ENCODE results near the gene GATC.
"Not testable (repeated sequence)": the region's sequence is repeated elsewhere in the genome, so short reads cannot be mapped to it uniquely, and the experiment has no call there.

Gene GATC

DNA sequence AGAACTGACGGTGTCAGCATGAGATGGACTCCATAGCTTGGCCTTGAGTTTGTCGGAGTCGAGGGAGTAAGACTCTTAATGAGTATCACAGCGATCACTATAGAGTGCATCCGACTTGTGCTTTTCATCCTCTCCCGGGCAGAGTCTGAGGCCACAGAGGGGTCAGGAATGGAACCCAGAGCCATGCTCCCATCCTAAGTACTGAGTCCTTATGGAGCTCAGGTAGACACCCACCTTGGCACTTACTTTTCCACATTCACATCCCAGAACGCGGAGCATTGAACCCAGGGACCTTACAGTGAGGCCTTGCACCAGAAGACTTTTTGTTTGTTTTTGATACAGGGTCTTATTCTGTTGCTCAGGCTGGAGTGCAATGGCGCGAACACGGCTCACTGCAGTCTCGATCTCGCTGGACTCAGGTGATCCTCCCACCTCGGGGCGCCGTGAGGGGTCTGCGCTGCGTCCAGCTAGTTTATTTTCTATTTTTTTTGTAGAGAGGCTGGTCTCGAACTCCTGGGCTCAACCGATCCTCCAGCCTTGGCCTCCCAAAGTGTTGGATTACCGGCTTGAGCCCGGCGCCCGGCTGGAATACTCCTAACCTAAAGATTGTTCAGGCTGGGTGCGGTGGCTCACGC lies 24.0 kb downstream of the GATC start:
- no peak for DNase-seq (ENCODE audit: low read depth)

DNA sequence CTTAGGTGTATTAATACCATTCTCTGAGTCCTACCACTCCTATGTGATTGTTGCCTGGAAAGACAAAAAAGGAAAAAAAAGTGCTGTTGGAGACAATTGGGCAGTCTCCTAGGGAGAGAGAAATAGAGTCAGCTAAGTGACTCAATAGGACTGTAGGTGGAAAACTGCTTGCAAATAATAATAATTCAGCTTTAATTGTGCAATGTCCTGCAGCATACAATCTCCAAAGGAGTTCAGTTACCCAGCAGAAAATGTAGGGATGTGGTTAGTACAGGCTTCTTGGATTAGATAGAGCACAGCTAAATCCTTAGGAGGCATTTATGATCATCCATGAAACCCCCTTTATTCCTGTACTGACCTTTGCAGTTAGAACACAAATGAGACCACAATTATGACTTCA lies 26.3 kb downstream of the GATC start:
- DNase-seq (ENCODE audit: low read depth), result no peak

DNA sequence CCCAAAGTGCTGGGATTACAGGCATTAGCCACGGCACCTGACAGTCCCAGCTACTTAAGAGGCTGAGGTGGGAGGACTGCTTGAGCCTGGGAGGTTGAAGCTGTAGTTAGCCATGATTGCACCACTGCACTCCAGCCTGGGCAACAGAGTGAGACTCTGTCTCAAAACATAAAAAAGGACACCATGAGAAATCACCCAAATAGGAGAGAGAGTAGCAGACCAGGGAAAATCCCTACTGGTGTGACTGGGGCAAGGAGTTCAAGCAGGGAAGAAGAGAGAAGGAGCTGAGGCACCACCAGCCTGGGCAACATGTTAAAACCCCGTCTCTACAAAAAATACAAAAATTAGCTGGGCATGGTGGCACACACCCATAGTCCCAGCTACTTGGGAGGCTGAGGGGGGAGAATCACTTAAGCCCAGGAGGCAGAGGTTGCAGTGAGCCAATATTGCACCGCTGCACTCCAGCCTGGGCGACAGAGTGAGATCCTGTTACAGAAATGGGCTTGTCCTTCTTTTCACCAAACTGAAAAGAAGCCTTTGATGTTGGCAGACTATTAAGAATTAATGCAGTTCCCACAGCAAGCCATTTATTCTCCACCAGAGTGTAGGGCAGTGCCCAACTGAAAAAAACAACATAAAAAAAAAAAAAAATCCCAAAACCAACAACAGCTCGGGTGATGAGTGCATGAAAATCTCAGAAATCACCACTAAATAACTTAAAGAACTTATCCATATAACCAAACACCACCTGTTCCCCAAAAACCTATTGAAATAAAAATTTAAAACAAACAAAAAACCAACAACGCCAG lies 27.8 kb downstream of the GATC start:
- DNase-seq (ENCODE audit: low read depth), result no peak

DNA sequence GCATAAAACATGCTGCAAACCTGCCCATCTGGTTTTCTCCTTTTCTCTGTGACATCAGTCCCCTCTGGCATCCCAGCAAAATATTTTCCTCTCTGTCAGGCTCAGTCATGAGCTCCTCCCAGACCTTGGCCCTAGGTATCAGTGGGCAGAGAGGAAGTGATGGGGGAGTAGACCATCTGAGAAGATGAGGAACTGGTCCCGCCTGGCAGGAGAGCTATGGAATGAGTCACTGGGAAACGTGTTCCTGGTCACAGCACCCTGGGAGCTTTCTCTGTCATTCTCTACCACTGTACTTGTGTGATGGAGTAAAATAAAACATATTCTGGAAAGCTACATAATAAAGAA lies 28.3 kb downstream of the GATC start:
- DNase-seq (ENCODE audit: low read depth), result no peak

DNA sequence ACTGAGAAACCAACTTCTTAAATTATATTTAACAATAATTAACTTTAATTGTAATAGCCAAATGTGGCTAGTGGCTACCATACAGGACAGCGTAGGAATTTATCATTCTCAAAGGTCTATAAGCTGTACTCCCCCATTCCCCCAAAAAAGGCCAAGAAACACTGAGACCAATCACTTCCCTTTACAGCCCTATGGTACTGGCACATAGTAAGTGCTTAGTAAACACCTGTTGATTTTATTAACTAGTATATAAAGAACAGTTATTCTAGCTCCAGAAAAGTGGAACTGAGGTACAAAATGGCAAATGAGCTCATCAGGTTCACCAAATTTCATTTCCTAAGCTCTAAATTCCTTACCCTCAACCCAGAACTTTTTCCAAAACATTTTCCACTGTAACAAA lies 29.4 kb downstream of the GATC start:
- no peak for DNase-seq (ENCODE audit: low read depth)

DNA sequence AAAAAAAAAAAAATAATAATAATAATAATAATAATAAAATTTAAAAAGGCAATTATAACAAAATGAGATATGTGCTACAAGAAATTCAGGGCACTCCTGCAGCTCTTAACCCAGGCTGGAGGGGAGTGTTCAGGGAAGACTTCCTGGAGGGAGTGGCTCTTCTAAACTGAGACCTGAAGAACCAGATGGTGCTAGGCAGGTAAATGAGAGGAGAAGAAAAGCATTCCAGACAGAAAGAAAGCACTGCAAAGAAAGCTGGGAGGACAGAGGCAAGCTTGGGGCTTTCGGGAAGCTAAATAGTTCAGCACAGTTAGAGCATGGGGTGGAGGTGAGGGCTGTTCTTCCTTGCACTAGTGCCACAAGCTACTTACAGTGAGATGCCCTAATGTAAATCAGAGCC lies 33.2 kb downstream of the GATC start:
- DNase-seq (ENCODE audit: low read depth), result no peak

DNA sequence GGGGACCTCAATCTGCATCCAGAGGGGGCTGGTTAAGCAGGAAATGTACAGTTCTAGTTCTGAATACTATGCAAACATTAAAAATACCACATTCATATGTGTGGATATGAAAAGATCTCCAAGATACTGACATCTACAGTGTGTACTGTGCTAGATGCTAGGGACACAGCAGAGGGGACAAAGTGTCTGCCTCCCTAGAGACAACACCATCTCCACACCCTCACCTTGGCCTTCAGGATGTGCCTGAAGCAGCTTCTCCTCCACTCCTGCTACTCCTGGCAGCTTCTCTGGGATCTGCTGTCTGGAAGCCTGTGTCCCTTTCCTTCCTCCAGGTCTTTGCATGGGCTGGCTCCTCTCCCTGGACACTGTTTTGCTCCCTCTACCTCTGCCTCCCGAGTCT lies 34.0 kb downstream of the GATC start:
- DNase-seq (ENCODE audit: low read depth), result no peak

DNA sequence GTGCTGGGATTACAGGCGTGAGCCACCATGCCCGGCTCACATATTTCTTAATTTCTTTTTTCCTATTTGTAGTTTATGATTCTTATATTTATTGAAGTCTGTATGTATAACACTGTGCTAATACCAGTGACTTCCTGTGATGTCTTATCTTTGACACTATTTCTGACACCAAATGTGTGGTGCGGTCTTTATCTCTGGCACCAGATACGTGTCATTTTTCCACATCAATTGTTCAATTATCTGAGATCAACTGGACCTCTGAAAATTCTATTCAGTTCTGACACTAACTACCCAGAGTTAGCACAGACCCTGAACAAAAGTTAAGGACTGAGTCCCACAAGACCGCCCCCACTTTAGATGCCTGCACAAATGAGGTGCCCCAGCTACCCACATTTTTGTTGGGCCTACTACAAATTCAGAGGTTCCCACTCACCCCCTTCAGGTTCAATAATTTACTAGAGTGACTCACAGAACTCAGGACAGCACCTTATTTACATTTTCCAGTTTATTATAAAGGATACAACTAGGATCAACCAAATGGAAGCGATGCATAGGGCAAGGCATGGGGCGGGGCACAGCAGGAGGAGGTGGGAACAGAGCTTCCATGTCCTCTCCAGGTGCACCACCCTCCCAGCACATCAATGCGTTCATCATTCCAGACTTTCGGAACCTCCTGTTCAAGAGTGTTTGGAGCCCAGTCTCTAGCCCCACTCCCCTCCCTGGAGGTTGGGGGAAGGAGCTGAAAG lies 35.0 kb downstream of the GATC start:
- DNase-seq (ENCODE audit: low read depth), result no peak

DNA sequence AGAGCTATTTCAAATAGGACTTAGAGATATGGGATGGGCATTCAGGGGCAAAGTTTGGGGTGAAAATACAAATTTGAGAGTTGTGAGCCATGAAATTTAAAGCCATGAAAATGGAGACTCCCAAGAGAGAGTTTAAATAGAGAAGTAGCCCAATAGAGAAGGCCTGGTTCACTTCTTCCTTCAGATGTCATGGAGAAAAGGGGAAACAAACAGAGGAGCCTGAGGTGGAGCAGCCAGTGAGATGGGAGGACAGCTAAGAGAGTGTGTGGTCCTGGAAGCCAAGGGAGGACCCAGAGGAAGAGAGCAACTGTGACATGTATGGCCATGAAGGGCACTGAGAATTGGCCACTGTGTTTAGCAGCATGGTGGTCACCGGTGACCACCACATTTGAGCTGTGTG lies 37.4 kb downstream of the GATC start:
- no peak for DNase-seq (ENCODE audit: low read depth)

DNA sequence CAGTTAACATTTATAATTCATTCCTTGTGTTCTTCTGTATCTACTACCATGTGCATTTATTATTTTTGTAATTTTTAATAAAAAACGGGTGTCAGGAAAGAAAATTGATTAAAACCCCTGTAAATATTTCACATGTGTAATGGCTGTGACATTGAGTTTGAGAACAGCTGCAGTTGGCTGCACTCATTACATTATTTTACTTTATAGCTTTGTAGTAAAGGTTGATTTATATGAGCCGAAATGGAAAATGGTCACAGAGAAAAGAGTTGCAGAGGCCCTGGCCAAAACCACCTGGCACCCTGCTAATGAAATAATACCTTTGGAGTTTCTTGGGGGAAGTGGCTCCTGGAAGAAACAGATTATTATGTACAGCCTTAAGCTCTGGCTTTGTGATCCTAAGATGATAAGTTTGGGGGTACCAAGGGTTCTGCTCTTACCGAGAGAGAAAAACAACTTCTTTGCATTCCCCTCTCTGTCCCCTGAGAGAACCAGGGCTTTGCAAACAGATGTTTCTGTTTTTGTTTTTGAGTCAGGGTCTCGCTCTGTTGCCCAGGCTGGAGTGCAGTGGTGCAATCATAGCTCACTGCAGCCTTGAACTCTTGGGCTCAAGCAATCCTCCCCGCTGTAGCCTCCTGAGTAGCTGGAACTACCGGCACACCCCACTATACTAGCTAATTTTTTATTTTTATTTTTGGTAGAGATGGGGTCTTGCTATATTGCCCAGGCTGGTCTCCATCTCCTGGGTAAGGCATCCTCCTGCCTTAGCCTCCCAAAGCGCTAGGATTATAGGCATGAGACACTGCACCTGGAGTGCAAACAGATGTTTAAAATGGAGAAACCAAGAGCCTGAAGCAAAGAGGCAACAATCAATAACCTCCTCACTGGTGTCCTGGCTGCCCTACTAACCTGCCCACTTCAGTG lies 40.0 kb downstream of the GATC start:
- no peak for DNase-seq (ENCODE audit: low read depth)

DNA sequence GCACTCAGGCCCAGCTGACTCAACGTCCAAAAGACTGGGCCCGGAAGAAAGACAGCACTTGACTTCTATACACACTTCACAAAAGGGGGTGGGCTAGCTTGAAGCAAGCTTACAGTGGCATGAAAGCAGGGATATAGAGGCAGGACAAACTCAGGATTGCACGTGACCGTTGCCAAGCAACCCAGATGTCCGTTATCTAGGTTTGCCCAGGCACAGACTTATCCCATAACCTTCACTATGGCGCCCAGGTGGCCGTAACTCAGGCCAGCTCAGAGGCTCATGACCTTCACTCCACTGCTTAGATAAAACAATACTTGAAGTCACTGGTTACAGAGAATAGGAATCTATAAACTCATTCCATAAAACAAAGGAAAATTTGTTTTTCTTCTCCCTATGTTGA lies 41.3 kb downstream of the GATC start:
- not testable (repeated sequence) for DNase-seq (ENCODE audit: low read depth)

DNA sequence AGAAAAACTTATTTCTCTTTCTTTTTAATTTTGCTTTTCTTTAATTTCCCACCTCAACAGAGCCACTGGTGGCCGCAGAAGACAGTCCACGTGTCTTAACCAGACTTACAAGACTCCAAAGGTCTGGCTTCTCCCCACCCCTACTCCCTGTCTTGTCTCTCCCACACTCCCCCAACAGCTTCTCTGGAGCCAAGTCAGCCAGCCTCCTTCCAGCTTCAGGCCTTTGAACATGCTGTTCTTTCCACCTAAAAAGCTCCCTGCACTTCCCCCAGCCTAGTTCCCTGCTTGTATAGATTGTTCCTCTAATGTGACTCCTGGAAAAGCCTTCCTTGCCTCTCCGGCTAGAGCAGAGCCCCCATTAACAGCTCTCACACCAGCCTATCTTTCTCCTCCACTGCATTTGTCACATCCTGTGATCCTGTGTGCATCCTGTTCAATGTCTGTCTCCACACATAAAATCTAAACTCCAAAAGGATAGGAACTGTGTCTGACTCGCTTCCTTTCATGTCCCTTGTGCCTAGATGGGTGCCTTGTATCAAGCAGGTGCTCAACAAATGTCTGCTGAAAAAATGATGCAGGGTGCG lies 41.9 kb downstream of the GATC start:
- no peak for DNase-seq (ENCODE audit: low read depth)

DNA sequence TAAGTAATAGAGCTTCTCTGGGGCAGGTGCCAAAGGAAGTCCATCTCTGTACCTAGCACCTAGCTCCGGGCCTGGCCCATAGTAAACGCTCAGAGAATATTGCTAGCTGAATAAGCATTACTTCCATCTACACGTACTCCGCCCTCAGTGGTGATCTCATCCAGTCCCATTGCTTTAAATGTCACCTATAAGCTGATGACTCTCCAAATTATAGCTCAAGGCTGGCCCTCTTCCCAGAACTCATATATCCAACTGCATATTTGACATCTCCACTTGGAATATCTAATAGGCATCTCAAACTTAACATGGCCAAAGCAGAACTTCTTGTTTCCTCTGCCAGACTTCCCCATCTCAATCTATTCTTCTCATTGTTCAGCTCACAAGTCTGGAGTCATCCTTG lies 42.8 kb downstream of the GATC start:
- DNase-seq (ENCODE audit: low read depth), result no peak

DNA sequence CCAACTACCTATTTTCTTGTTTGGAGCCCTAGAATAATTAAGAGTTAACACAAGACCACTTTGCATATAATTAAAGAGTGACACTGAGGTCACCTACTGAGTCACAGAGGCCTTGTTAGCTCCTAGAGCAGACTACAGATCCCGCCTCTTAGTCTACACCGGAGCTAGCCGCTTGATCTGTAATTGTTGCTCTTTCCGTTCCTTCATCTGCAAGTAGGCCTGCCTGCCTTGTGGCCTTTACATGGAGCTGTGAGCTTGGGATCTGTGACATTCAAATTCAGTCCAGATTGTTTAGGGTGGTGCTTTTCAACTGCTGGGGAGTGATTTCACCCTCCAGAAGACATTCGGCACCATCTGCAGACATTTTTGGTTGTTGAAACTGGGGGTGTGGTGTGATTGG lies 44.1 kb downstream of the GATC start:
- DNase-seq (ENCODE audit: low read depth), result no peak

DNA sequence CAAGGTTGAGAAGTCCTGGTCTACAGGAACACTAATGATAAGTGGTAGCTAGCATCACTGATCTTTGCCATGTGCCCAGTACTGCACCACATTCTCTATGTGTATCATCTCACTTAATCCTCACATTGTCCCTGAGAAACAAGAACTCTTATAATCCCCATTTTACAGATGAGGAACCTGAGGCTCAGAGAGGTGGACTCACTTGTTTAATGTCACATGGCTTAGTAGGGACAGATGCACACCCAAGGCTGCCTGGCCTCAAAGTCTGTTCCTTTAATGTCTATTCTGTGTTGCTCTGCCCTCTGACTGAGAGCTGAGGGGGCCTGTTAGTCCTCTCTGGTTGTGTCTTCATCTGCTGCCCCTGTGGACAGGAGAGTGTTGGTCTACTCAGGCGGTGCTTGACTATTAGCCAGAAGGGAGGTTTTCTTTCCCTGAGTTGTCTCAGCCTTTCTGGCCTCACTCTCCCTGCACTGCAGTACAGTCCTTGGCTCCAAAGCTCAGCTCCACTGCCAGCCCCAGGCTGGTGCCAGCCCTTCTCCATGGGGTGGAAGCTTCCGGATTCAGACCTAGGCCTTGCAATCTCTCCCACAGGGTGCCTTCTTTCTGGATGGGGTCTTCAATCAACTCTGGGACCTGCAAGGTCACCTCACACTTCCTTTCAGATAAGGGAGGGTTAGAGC lies 44.7 kb downstream of the GATC start:
- no peak for DNase-seq (ENCODE audit: low read depth)

DNA sequence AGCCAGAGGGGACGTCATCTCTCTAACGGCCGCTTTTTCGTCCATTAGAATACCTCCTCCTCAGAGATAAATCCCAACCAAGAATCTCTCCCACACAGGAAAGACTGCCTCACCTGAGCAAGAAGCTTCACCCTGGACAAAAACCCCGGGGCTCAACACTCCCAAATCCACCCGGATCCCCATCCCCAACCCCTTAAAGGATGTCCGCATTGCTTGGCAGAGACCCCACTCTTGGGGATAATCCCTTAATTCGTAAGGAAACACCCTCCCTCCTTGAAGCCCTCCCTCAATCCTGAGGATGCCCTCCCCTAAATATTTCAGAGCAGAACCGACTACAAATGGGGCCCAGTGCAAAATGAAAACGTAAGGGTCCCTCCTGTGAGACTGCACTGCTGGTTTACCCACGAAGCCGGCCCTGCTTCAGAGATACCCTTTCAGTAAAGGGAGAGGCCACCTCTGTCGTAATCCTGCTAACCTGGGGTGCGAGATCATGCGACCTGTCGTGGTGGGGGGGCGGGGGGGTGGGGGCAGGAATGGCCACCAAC lies 49.0 kb downstream of the GATC start:
- DNase-seq (ENCODE audit: low read depth), result no peak

DNA sequence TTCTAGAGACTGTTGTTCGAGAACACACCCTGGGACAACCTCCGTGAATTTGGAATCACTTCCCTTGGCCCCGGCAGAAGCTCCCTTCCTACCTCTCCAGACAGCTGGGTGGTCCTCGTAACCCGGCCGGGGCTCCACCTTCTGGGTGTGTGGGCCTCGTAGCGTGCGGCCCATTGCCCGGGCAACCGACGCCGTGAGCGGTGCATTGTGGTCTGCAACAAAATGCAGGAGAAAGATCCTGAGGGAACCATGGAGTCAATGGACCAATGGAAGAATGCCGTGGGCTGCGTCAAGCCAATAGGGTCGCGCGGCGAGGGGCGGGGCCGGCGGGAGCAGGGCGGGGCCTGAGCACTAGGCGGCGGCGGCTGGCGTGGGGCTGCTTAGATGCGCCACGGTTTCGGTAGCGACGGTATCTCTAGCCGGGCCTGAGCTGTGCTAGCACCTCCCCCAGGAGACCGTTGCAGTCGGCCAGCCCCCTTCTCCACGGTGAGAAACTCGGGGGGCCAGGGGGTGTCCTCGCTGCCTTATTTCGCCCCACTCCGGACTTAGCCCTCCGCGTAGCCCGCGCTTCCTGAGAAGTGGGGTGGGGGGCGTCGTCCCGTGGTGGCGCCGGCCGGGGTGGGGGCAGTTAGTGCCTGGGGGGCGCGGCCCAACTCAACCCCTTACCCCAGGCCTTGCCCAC lies 49.6 kb downstream of the GATC start, which contains the start of gene DYNLL1:
DYNLL1 (plus strand) TSS at position 383 of the 682 bp plus-strand sequence. CDS start 309 bp downstream, outside the sequence.
- peak; percentile 96 for DNase-seq (ENCODE audit: low read depth)

DNA sequence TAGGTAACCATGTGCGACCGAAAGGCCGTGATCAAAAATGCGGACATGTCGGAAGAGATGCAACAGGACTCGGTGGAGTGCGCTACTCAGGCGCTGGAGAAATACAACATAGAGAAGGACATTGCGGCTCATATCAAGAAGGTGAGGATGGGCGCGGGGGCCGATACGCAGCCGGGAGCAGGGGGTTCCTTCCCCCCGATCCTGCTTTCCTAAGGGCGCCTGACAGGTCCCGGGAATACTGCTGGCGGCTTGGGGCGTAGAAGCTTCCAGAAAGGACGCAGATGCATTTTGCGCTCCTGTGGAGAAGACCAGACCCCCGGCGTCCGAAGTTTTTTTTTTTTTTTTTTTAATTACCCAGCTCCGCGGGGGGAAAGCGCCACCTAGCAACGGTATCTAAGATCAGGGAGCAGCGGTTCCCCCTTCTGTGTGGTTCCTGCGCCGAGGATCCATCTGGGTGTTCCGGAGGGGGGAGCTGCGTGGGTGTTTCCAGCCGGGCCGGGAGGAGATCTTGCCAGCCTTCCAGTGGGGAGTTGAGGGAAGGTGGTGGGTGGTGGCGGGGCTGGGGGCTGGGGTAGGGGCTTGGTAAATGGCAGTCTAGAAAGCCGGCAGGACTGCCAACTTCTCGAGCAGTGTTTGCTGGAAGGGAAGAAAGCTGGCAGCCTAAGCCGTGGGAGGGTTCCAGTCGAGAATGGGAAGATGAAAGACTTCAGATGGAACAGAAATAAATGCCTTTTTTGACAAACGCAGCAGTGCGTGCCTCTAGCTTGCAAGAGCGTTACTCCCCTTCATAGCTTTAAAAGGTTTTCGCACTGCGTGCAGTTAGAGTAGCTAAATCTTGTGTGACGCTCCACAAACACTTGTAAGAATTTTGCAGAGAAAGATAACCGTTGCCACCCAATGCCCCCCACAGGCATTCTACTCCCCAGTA lies 50.4 kb downstream of the GATC start:
- DNase-seq (ENCODE audit: low read depth), result peak; percentile 36

DNA sequence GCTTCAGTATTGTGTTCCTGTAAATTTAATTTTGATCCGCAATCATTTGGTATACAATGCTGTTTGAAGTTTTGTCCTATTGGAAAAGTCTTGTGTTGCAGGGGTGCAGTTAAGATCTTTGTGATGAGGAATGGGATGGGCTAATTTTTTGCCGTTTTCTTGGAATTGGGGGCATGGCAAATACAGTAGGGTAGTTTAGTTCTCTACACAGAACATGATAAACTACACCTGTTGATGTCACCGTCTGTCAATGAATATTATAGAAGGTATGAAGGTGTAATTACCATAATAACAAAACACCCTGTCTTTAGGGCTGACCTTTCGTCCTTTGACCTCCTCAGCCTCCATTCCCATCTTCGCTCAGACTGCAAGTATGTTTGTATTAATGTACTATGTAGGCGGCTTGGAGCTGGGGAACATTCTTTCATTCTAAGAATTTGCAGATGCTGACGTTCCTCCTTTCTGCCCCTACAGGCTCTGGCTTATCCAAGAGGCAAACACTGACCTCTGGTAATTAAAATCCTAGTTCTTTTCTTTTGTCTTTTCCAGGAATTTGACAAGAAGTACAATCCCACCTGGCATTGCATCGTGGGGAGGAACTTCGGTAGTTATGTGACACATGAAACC lies 51.4 kb downstream of the GATC start:
- DNase-seq (ENCODE audit: low read depth), result no peak

Measured in stimulated activated CD8-positive, alpha-beta memory T cell treated with anti-CD3 and anti-CD28 coated beads, Interleukin-12 subunit alpha, Interleukin-12 subunit beta, amount 100 ng/mL, for 4 hours (primary cell).